NCI-H2171 treated with DMSO at 0.1 percent for 48 hours (cell line): ENCODE measurements around the gene KIF14.

Source experiments
- DNase-seq: peaks from one replicate; lab custom pipeline; 2025; lab: John Stamatoyannopoulos, UW

The KIF14 gene, protein sequence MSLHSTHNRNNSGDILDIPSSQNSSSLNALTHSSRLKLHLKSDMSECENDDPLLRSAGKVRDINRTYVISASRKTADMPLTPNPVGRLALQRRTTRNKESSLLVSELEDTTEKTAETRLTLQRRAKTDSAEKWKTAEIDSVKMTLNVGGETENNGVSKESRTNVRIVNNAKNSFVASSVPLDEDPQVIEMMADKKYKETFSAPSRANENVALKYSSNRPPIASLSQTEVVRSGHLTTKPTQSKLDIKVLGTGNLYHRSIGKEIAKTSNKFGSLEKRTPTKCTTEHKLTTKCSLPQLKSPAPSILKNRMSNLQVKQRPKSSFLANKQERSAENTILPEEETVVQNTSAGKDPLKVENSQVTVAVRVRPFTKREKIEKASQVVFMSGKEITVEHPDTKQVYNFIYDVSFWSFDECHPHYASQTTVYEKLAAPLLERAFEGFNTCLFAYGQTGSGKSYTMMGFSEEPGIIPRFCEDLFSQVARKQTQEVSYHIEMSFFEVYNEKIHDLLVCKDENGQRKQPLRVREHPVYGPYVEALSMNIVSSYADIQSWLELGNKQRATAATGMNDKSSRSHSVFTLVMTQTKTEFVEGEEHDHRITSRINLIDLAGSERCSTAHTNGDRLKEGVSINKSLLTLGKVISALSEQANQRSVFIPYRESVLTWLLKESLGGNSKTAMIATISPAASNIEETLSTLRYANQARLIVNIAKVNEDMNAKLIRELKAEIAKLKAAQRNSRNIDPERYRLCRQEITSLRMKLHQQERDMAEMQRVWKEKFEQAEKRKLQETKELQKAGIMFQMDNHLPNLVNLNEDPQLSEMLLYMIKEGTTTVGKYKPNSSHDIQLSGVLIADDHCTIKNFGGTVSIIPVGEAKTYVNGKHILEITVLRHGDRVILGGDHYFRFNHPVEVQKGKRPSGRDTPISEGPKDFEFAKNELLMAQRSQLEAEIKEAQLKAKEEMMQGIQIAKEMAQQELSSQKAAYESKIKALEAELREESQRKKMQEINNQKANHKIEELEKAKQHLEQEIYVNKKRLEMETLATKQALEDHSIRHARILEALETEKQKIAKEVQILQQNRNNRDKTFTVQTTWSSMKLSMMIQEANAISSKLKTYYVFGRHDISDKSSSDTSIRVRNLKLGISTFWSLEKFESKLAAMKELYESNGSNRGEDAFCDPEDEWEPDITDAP (N-terminal part only)

DNA sequence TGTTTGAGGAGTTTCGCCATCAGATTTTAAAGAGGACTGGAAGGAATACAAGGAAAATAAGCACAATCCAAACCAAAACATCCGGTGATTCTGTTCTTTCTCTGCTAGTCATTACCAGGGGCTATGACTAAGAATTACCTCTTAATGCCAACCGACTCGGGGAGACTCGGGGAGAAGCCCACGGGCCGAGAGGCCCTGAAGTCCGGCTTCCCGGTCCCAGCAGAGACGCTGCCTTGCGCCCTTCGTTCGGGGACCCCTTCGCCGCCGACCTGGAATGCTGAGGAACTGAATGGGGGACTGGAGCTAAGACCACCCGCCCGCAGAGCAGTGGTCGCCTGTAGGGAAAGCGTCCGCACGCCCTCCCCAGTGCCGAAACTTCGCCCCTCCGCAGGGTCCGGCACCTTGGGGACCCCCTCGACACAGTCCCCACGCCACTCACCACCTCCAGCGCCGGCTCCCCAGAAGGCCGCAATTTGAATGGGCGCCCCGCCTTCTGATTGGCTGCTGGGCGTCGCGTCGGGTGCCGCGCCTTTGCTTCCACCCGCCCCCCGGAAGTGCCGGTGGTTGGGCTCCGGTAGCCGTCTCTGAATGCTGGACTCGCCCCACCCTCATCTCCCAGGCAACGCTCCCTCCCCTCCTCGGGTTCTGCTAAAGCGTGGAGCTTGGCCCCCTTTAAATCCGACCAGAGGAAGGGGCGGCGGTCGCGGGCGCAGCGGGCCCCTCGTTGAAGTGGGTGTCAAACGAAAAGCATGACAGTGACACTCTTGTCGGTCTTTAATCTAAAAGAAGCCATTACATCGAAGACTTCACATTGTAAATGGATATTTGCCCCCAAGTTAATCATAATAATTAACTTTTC, at the start of gene KIF14:
Gene KIF14, minus strand, starts transcription at position 479 of the 859 bp plus-strand sequence. CDS start 2,028 bp downstream, outside the sequence.
- peak; percentile 93 for DNase-seq

- peak; percentile 94 for DNase-seq
Observed at GRCh38 chr1:200669314-200670241, 49.0 kb upstream of the KIF14 start, which contains the start of gene DDX59. DDX59 (minus strand) TSS chr1:200669907; CDS start chr1:200666740, 3,167 bp downstream.

GRCh38 chr1:200668514-200669313, 48.2 kb upstream of the KIF14 start:
- no peak for DNase-seq

DNA sequence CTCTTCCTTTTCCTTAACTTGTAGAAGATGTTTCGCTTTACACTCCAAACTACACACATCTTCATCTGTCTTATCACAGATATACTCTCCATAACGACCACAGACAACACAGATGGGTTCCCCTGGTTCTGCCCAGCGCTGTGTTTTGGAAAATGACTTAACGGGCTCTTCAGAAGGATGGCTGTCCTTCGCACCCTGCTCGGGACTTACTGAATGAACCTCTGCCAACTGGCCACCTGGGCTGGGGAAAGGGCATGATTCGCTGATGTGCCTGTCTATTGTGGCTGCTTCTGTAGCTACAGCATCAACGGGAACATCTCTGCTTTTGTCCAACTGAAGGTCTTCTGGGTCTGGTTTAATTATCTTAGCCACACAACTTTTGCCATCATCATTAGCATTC, 45.8 kb upstream of the KIF14 start:
- DNase-seq = no peak

GRCh38 chr1:200665861-200666260, 45.3 kb upstream of the KIF14 start:
- DNase-seq = no peak

GRCh38 chr1:200660719-200661118, 40.2 kb upstream of the KIF14 start:
- DNase-seq = no peak

DNA sequence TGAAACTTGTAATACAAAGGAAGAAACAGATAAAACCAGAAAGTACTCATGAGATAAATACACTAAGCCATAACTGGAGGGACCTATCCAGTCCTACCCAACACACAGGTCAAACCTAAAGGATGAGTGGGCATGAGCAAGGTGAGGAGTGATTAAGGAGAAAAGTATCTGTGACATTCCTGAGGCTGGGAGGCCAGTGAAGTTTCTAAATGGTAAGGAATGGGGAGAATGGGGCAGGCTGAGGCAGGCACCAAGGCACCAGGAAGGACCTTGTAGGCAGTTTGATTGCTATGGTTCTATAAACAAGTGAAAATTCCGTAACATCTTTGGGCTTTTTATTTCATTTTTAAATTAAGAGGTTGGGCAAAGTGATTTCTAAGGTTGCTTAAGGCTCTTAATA, 38.7 kb upstream of the KIF14 start:
- no peak for DNase-seq

GRCh38 chr1:200658037-200658818, 37.7 kb upstream of the KIF14 start:
- no peak for DNase-seq

DNA sequence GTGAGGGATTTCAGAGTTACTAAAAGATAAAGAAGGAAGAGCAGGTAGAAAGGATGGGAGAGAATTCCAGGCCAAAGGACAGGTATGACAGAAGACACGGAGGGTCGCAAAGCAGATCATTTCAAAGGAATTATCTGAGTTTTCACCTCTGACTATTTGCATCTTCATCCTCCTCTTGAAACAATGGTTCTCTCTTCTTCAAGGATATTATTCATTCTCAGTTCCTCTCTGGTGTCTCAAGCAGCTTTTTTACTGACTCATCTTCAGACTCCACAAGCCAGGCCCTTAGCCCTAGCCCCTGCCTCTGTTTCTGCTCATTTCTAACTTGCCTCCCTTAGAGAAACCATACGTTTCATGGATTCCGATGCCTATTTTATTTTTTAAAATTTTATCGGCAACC, 34.1 kb upstream of the KIF14 start:
- no peak for DNase-seq

DNA sequence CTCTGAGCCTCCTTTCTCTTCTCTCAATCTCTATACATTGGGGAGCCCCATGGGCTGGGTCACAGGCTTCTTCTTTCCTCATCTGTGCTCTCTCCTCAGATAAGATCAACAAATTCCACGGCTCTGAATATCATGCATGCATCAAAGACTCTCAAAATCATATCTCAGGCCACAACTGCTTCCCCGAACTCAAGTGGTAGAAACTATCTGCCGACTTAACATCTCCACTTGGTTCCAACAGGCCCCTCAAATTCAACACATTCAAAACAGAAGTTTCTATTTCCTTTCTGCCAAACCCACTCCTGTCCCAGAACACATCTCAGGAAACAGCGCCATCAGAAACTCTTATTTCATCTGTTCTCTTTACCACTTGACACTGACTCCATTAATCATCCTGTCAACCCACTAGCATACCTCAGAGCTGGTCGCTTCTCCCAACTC, 32.5 kb upstream of the KIF14 start:
- DNase-seq = no peak

DNA sequence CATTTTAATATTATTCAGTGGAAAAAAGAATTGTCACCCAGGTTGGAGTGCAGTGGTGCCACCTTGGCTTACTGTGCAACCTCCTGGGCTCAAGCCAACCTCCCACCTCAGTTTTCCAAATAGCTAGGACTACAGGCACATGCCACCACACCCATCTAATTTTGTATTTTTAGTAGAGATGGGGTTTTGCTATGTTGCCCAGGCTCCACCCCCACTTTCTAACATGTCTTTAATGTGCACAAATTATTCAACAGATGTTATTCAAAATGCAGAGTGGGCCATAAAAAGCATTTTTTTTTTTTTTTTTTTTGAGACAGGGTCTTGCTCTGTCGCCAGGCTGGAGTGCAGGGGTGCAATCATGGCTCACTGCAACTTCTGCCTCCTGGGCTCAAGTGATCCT, 31.8 kb upstream of the KIF14 start:
- no peak for DNase-seq

- DNase-seq = no peak
Observed at GRCh38 chr1:200646515-200646914, 26.0 kb upstream of the KIF14 start.

- no peak for DNase-seq
Observed at GRCh38 chr1:200644021-200644420, 23.5 kb upstream of the KIF14 start.

DNA sequence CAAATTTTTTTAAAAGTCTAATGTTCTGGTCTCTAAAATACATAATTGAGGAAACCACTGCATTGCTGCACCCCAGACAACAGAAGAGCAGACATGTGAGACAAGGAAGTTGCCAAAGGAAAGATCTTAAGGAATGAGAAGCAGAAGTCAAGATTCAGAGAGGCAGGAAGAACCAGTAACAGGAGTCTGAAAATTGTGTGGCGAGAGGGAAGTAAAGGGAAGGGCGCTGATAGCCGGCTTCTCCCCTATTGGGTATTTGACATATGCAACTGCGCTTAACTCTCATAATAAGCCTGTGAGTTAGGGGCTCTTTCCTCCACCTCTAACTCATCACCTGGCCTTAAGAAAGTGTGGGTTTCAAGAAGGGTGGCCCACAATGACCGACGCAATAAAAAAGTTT, 21.9 kb upstream of the KIF14 start:
- DNase-seq = no peak

- DNase-seq = no peak
Observed at GRCh38 chr1:200640963-200641401, 20.4 kb upstream of the KIF14 start.

DNA sequence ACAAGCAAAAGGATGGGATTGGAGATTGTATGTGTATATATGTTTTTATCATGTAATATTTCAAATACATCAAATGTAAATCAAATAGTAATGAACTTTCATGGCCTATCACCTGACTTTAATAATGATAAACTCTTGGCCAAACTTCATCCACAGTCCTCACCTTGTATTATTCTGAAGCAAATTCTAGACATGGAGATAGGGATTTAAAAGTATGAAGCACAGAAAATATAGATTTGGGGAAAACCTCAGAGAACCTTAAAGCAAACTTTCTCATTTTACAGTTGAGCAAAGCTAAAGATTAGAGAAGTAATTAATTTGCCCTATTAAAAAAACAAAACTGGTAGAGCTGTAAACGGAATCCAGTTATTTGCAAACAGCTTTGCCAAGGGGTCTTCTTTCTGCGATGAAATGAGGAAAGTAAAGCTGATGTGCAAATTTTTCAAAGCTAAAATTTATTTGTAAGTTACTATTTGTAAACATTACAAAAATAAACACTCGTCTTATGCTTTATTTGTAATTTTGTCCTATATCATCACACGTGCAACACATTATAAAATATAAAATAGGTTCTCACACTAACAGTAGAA, 19.9 kb upstream of the KIF14 start:
- no peak for DNase-seq

- DNase-seq = no peak
Observed at GRCh38 chr1:200638073-200638472, 17.5 kb upstream of the KIF14 start.

- no peak for DNase-seq
Observed at GRCh38 chr1:200636681-200637080, 16.1 kb upstream of the KIF14 start.
